HepG2 (cell line): Measurements from ENCODE around the gene NONO. TPM values are rescaled to one million over a fixed set of nuclear protein-coding genes. Genes with fewer than 3 reads are reported as not detected.
"Not testable (repeated sequence)": the region's sequence is repeated elsewhere in the genome, so short reads cannot be mapped to it uniquely, and the experiment has no call there.

ENCODE experiments used
- ATAC-seq: fragments of 200-7000 bp; cut with Tn5 transposase; 3 replicates; pipeline ENCODE4 v1.9.1; 2020; ENCODE audit warnings: mild to moderate bottlenecking, moderate library complexity
- BruUV-seq: library from RNA; stranded (reverse); fragments of 400-500 nt; replicated peaks from 2 replicates; lab custom pipeline; 2021; lab: Mats Ljungman, UMichigan
- CTCF ChIA-PET: fragments of 300-600 bp; formaldehyde crosslinking; extraction: SDS; loops from one replicate; lab custom pipeline; 2021; ENCODE audit warnings: low total read pairs, inconsistent platforms, low intra/inter-chr PET ratio; lab: Yijun Ruan, JAX
- POLR2A ChIA-PET: fragments of 350-600 bp; sonication (Branson Sonifier 250); formaldehyde crosslinking; loops from one replicate; lab custom pipeline; 2020; ENCODE audit warnings: antibody characterized with exemption, inconsistent platforms; lab: Yijun Ruan, JAX
- DNase-seq: peaks from one replicate; pipeline ENCODE4 v3.0.0-alpha.2; 2015; ENCODE audit warnings: low spot score
- FAIRE-seq: peaks from 3 replicates; lab custom pipeline; 2011; peaks lifted over from hg19 to GRCh38; lab: Jason Lieb, UNC
- H2AFZ ChIP-seq: one replicate; pipeline ENCODE4 v1.6.1; 2011; ENCODE audit warnings: low read length, inconsistent platforms
- H3K27ac ChIP-seq: fragments of 300-600 bp; 3 replicates; pipeline ENCODE4 v1.8.0; 2011; ENCODE audit warnings: mixed run types, mild to moderate bottlenecking, mixed read lengths, low read length, inconsistent platforms; ENCODE audit not compliant: insufficient read depth; ENCODE audit errors: extremely low read length
- H3K27me3 ChIP-seq, 2 experiments: fragments of 200-600 bp in 1 of 2; 2 replicates in 1 of 2; 3 replicates in 1 of 2; pipeline versions ENCODE4 v1.6.0 to v1.8.0; 2011; ENCODE audit warnings: low read length in 2 of 2, mild to moderate bottlenecking in 2 of 2, moderate library complexity in 2 of 2, inconsistent platforms in 1 of 2; ENCODE audit not compliant: insufficient read depth in 2 of 2, control insufficient read depth in 1 of 2
- H3K36me3 ChIP-seq, 2 experiments: fragments of 200-600 bp in 1 of 2; replicated peaks in 1 of 2; 2 replicates in 1 of 2; 3 replicates in 1 of 2; pipeline versions ENCODE4 v1.5.1 to v1.8.0; 2011; ENCODE audit warnings: low read length in 2 of 2, inconsistent platforms in 1 of 2; ENCODE audit not compliant: insufficient read depth in 2 of 2, control insufficient read depth in 1 of 2
- H3K4me1 ChIP-seq: 2 replicates; pipeline ENCODE4 v1.5.1; 2012; ENCODE audit warnings: low read length, inconsistent platforms; ENCODE audit not compliant: insufficient read depth
- H3K4me2 ChIP-seq: 2 replicates; pipeline ENCODE4 v1.6.0; 2011; ENCODE audit warnings: low read depth, low read length, inconsistent platforms
- H3K4me3 ChIP-seq, 3 experiments: fragments of 200-600 bp in 1 of 3; sonication (generic), shearing (Covaris generic) in 1 of 3; replicated peaks in 1 of 3; 2 replicates each; pipeline ENCODE4 v1.5.1; 2011 to 2016; ENCODE audit warnings: low read length in 3 of 3, inconsistent platforms in 2 of 3, low read depth in 2 of 3, mild to moderate bottlenecking in 2 of 3, control low read depth in 1 of 3, mixed read lengths in 1 of 3; ENCODE audit not compliant: insufficient read depth in 1 of 3
- H3K79me2 ChIP-seq: one replicate; pipeline ENCODE4 v1.6.1; 2011; ENCODE audit warnings: low read length, inconsistent platforms; ENCODE audit not compliant: insufficient read depth
- H3K9ac ChIP-seq: 2 replicates; pipeline ENCODE4 v1.6.0; 2011; ENCODE audit warnings: mild to moderate bottlenecking, low read depth, low read length, inconsistent platforms; ENCODE audit not compliant: insufficient read depth
- H3K9me3 ChIP-seq: 2 replicates; pipeline ENCODE4 v1.5.1; 2012; ENCODE audit warnings: mild to moderate bottlenecking, low read length
- H4K20me1 ChIP-seq: 2 replicates; pipeline ENCODE4 v1.6.0; 2011; ENCODE audit warnings: inconsistent platforms, mild to moderate bottlenecking, low read length, moderate library complexity; ENCODE audit not compliant: insufficient read depth
- CEBPB ChIP-seq: IDR thresholded peaks from 2 replicates; pipeline ENCODE4 v1.6.1; 2011; ENCODE audit warnings: low read depth, low read length, improper control_type of control experiment, borderline replicate concordance
- CEBPG ChIP-seq: IDR thresholded peaks from 2 replicates; pipeline ENCODE4 v1.6.1; 2016
- HNF4A ChIP-seq: sonication (generic); formaldehyde crosslinking; IDR thresholded peaks from 2 replicates; pipeline ENCODE4 v1.4.0; 2020; ENCODE audit warnings: missing genetic modification reagents
- POLR2AphosphoS5 ChIP-seq: IDR thresholded peaks from 2 replicates; pipeline ENCODE4 v1.6.1; 2012; ENCODE audit warnings: low read depth, low read length
- POLR2G ChIP-seq: fragments of 200-400 bp; formaldehyde crosslinking; IDR thresholded peaks from 2 replicates; pipeline ENCODE4 v1.6.1; 2018; ENCODE audit warnings: mild to moderate bottlenecking, low read depth, low read length, moderate library complexity
- ZNF451 ChIP-seq: sonication (generic); formaldehyde crosslinking; IDR thresholded peaks from 2 replicates; pipeline ENCODE4 v1.5.0; 2020; ENCODE audit warnings: mild to moderate bottlenecking, missing genetic modification reagents
- WGBS: methylation state at CpG from one replicate; pipeline ENCODE4 v1.1.6; 2017; ENCODE audit warnings: low lambda C conversion rate; 5-methylcytosine and 5-hydroxymethylcytosine counted together
- in situ Hi-C: cut with HindIII; loops from 2 replicates; pipeline ENCODE4 v1.10.0; 2017; ENCODE audit warnings: low pct_unique_long_range_greater_than_20kb; ENCODE audit not compliant: extremely low pct_ligation_motif_present
- intact Hi-C: fragments of 100-400 bp; cut with micrococcal nuclease; formaldehyde crosslinking; loops from one replicate; pipeline ENCODE4 v1.10.0; 2022; ENCODE audit not compliant: unreplicated experiment
- polyA plus RNA-seq, 8 experiments: library from polyadenylated mRNA; depleted of rRNA in 3 of 8; stranded (reverse) in 7 of 8; unstranded in 1 of 8; fragments of >200 nt; fragmentation: Illumina TruSeq in 4 of 8; extraction: Trizol in 4 of 8; gene quantifications; 2 replicates each; pipeline versions ENCODE4 v1.2.1 to v1.2.3, GENCODE V29; 2011 to 2016; ENCODE audit warnings: low read depth in 4 of 8, missing spikeins in 1 of 8, mixed read lengths in 1 of 8; ENCODE audit not compliant: insufficient read depth in 1 of 8
- total RNA-seq, 5 experiments: library from RNA; depleted of rRNA; stranded (reverse); fragments of >200 nt; fragmentation: Illumina TruSeq; extraction: Trizol; gene quantifications; 2 replicates each; pipeline ENCODE4 v1.2.3, GENCODE V29; 2016; ENCODE audit warnings: low read depth in 1 of 5

NONO gene
- total and polyA plus RNA-seq, 2 of the 13 experiments (the other 11 are each of a cell fraction or from before 2014, with no cell fraction given): 408 to 605 TPM

DNA sequence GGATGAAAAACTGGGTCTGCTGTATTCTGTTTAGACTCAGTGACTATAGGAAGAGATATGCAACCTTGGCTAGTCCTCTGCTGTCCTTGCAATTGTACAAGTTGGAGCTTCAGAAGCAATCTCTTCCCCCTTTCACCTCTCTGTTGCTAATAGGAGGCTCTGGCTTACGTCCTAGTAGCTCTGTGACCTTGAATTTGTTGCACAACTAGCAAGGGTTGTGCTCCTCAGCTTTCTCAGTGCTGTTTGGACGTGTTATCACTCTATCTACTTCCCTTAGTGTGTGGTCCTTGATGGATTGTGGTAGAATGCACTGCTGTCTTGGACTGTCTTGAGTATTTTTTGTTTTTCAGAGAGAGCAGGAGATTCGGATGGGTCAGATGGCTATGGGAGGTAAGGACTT is 14.7 kb downstream of the NONO start:
- WGBS: 80% methylated on average over 2 of the region's 3 CpGs
- POLR2A ChIA-PET: interaction anchor here (1.2 to 3.1 kb wide), 2 partner anchors 15 to 68 kb away, joined by 6 to 13 read pairs; partner anchors contain the start of genes NONO and TAF1
- no peak for DNase-seq
- H3K27me3 ChIP-seq: no peaks in the 10 kb centered on the region
- FAIRE-seq: no peak
- H3K27ac ChIP-seq: no peak overlapping the region
- H4K20me1 ChIP-seq: no peaks in the 10 kb centered on the region
- no peak for ATAC-seq
- in situ Hi-C loops: no loop called here
- H3K36me3 ChIP-seq: peaks cover 7 to 44% of the 10 kb centered on the region in 2 experiments; a peak in 4 of 5 replicates
- CTCF ChIA-PET: no interaction called here
- no peak overlapping the region for H3K4me2 ChIP-seq
- H3K79me2 ChIP-seq: no peaks in the 10 kb centered on the region
- no peak overlapping the region for H2AFZ ChIP-seq
- no peak overlapping the region for H3K4me3 ChIP-seq
- TF ChIP-seq POLR2AphosphoS5 (0 out of 2 replicates have a peak, but pooled peaks have one; percentile 23), HNF4A (CRISPR knock-in tag) (no peak), ZNF451 (no peak), CEBPB (peak; percentile 20; the same call in 1 of the 2 replicates), POLR2G (peak; percentile 33; the same call in 1 of the 2 replicates), CEBPG (CRISPR knock-in tag) (0 out of 2 replicates have a peak, but pooled peaks have one; percentile 38)
- TF ChIP-seq, all 625 proteins: peak for 4
- no TSS peak for BruUV-seq
- no peaks in the 10 kb centered on the region for H3K9me3 ChIP-seq
- intact Hi-C loops: no loop called here
- H3K4me1 ChIP-seq: peaks cover 60% of the 10 kb centered on the region
- H3K9ac ChIP-seq: no peak overlapping the region

DNA sequence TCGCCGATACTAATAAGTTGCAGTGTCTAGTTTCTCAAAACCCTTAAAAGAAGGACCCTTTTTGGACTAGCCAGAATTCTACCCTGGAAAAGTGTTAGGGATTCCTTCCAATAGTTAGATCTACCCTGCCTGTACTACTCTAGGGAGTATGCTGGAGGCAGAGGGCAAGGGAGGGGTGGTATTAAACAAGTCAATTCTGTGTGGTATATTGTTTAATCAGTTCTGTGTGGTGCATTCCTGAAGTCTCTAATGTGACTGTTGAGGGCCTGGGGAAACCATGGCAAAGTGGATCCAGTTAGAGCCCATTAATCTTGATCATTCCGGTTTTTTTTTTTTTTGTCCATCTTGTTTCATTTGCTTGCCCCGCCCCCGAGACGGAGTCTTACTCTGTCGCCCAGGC is 16.6 kb downstream of the NONO start:
- WGBS: 87% methylated on average over 4 of the region's 7 CpGs
- in situ Hi-C loops, BruUV-seq, H4K20me1 ChIP-seq, DNase-seq, H3K9ac ChIP-seq, ATAC-seq, H3K4me2 ChIP-seq, H3K9me3 ChIP-seq, H3K4me3 ChIP-seq, H3K79me2 ChIP-seq, H2AFZ ChIP-seq, H3K27ac ChIP-seq, CTCF ChIA-PET, intact Hi-C loops, H3K27me3 ChIP-seq: not testable (repeated sequence)
- Histone ChIP-seq H3K4me1 (peaks cover 60% of the 10 kb centered on the region), H3K36me3 (peaks cover 6 to 31% of the 10 kb centered on the region in 2 experiments; a peak in 4 of 5 replicates)
- FAIRE-seq: peak; percentile 53
- POLR2A ChIA-PET: interaction anchor here (1.0 kb wide), 1 partner anchor 17 kb away, joined by 3 read pairs; the partner anchor contains the start of gene NONO

DNA sequence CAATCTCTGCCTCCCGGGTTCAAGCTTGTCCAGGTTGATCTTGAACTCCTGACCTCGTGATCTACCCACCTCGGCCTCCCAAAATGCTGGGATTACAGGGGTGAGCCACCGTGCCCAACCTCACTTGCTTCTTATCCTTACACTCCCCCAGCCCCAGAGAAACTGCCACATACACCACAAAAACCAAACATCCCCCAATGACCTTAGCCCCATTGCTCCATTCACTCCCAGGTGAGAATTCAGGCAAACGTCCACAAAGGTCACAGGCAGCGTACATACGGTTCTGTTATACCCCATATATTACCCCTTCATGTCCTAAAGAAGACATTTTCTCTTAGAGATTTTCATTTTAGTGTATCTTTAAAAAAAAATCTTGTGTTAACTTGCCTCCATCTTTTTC is 17.1 kb downstream of the NONO start:
- intact Hi-C loops, H3K27me3 ChIP-seq, DNase-seq, H3K4me2 ChIP-seq, H3K79me2 ChIP-seq, H3K27ac ChIP-seq, CTCF ChIA-PET, H3K9me3 ChIP-seq, H3K4me3 ChIP-seq, H4K20me1 ChIP-seq, in situ Hi-C loops, H3K9ac ChIP-seq, ATAC-seq, H2AFZ ChIP-seq: not testable (repeated sequence)
- peak; percentile 56 for FAIRE-seq
- POLR2A ChIA-PET: interaction anchor here (1.5 kb wide), 1 partner anchor 73 kb away, joined by 7 read pairs; no protein-coding TSS in a partner anchor
- TSS peak; percentile 76 for BruUV-seq
- 65% methylated on average over 7 of the region's 7 CpGs for WGBS
- Histone ChIP-seq H3K4me1 (peaks cover 60% of the 10 kb centered on the region), H3K36me3 (peaks cover 6 to 31% of the 10 kb centered on the region in 2 experiments; a peak in 4 of 5 replicates)
